GM21447 (cell line): ENCODE data around the gene MTCL1.

ENCODE experiments used
- ATAC-seq: cut with Tn5 transposase; IDR thresholded peaks from one replicate; pipeline ENCODE4 v1.9.1; 2021; ENCODE audit not compliant: unreplicated experiment

MTCL1 gene

GRCh38 chr18:8854962-8855361, 149.6 kb downstream of the MTCL1 start:
- no peak for ATAC-seq

GRCh38 chr18:8856212-8856611, 150.9 kb downstream of the MTCL1 start:
- ATAC-seq, result no peak

- no peak for ATAC-seq
These were observed 151.5 kb downstream of the MTCL1 start for GRCh38 chr18:8856769-8857393.

GRCh38 chr18:8857806-8858205, 152.4 kb downstream of the MTCL1 start:
- no peak for ATAC-seq

GRCh38 chr18:8858888-8859511, 153.6 kb downstream of the MTCL1 start:
- no peak for ATAC-seq

GRCh38 chr18:8860845-8861642, 155.7 kb downstream of the MTCL1 start:
- ATAC-seq, result no peak

- ATAC-seq, result no peak
These were observed 158.1 kb downstream of the MTCL1 start for GRCh38 chr18:8863427-8863826.

- no peak for ATAC-seq
These were observed 160.6 kb downstream of the MTCL1 start for GRCh38 chr18:8865934-8866333.

GRCh38 chr18:8866679-8867078, 161.3 kb downstream of the MTCL1 start:
- no peak for ATAC-seq

- ATAC-seq, result no peak
These were observed 162.9 kb downstream of the MTCL1 start for GRCh38 chr18:8868276-8868675.

- no peak for ATAC-seq
These were observed 163.5 kb downstream of the MTCL1 start for GRCh38 chr18:8868779-8869415.

GRCh38 chr18:8869696-8870095, 164.3 kb downstream of the MTCL1 start:
- ATAC-seq, result no peak

- no peak for ATAC-seq
These were observed 165.2 kb downstream of the MTCL1 start for GRCh38 chr18:8870528-8870927.

GRCh38 chr18:8871489-8871888, 166.1 kb downstream of the MTCL1 start:
- ATAC-seq, result no peak

- ATAC-seq, result no peak
These were observed 169.5 kb downstream of the MTCL1 start for GRCh38 chr18:8874872-8875271.

- no peak for ATAC-seq
These were observed 171.5 kb downstream of the MTCL1 start for GRCh38 chr18:8876887-8877286.

- no peak for ATAC-seq
These were observed 175.7 kb downstream of the MTCL1 start for GRCh38 chr18:8881103-8881502.
